HTERT RPE-1 (cell line): ENCODE results near the gene SMARCC1.

Experiments used
- in situ Hi-C: fragments of 300-500 bp; cut with MboI; formaldehyde crosslinking; loops from 4 replicates; pipeline ENCODE4 v1.14.3; 2020; ENCODE audit warnings: low sequenced_read_pairs

SMARCC1 gene

DNA sequence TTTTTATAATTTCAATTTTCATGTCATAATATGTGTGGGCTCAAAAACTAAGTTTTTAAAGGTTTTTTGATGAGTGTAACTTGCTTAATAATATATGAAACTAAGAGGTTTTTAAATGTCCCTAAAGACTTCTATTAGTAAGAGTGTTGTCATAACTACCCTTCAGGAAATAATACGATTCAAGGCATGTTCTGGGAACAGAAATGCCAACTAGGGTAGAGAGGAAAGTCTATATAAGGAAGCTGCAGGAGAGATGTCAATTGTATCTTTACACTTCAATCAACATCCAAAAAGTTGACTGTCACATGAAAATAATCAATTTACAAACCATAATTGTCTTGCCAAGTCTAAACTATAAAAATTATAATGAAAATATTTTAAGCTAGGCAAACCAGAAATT is 76.3 kb downstream of the SMARCC1 start:
- in situ Hi-C loops: no loop called here

DNA sequence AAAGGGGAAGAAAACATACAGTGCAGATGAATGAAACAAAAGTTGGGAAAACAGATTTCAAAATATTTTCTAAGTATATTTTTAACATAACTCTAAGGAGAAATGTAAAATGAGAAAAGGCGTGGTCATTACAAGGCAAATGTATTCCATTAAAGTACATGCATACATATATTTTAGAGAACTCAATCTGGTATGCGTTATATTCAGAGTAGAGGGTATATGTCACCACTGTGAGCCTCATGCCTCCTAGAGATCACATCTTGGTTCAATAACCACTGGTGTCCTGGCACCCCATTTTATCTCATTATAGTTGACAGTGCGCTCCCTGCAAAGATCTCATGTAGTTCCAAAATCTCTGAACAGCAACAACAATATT is 77.5 kb downstream of the SMARCC1 start:
- in situ Hi-C loops: no loop called here

DNA sequence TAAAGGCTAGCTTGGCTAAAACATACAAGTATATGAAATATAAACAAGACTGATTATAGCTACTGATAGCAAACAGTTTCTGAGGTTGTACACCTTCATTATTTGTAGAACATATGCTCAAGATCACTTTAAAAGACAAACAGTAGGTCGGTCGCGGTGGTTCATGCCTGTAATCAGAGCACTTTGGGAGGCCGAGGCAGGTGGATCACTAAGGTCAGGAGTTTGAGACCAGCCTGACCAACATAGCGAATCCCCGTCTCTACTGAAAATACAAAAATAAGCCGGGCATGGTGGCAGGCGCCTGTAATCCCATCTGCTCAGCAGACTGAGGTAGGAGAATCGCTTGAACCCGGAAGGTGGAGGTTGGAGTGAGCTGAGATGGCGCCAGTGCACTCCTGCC is 80.3 kb downstream of the SMARCC1 start:
- in situ Hi-C loops: no loop called here

DNA sequence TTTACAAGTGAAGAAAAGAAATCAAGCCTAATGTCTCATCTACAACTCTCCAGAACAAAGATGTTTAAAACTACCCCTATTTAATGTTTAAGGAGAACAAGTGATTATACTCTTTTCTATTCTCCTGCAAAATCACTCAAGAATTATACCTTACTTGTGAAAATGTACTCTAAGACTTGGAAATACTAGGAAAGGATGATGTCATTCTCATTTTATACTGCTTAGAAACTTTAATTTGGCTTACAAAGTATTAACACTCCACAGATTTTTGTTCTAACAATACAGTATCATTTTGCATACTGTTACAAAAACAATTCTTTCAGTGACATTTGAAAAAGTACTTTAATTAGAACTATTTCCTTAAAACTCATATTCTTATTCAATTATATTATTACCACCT is 89.5 kb downstream of the SMARCC1 start:
- in situ Hi-C loops: no loop called here

DNA sequence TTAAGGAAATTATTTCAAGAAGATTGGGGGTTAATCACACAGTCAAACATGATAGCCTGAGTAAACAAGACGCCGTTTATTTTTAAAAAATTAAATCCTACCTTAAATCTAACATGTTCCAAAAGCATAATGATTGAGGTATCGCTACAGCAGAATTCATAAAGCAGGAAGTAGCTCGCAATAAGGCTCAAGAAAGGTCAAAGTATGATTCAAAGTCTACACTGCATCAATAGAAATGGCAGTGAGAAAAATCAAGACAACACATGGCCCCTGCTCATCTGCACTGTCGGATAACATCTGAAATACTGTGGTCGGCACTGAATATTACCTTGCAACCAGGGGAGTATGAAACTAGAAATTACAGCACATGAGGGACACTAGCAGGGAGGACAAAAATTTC is 93.2 kb downstream of the SMARCC1 start:
- in situ Hi-C loops: no loop called here

GRCh38 chr3:47685037-47685436 is 96.7 kb downstream of the SMARCC1 start:
- in situ Hi-C loops: no loop called here

GRCh38 chr3:47681016-47681415 is 100.7 kb downstream of the SMARCC1 start:
- in situ Hi-C loops: no loop called here

GRCh38 chr3:47678446-47679338 is 103.0 kb downstream of the SMARCC1 start:
- in situ Hi-C loops: no loop called here

DNA sequence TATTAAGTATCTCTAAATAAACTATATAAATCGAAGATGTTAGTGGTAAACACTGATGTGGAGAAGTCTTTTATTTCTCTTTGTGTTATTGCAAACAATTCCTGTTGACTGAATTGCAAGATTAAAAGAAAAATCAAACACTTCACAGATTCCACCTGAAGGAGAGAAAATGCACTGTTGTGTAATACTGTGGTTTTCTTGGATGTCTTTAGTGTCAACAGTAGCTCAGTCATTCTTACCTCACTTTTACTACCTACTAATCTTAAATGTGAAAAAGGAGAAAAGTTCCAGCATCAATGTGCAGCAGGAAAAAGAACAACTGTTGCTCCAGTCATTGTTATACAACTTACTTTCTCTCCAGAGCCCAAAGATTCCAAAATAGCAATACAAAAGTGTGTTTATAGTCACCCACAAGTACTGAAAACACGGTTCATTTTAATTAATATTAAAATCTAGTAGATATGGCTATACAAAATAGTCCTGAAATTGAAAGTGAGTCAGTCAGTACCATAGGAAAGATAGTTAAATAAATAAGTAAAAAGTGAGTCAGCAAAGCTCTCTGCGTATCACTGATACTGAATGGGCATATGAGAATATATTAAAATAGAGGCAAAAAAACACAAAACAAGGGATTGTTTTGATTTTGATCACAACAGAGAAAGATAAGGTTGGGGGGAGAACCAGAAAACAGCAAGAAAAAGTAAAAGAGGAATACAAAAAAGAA is 112.5 kb downstream of the SMARCC1 start:
- in situ Hi-C loops: no loop called here

DNA sequence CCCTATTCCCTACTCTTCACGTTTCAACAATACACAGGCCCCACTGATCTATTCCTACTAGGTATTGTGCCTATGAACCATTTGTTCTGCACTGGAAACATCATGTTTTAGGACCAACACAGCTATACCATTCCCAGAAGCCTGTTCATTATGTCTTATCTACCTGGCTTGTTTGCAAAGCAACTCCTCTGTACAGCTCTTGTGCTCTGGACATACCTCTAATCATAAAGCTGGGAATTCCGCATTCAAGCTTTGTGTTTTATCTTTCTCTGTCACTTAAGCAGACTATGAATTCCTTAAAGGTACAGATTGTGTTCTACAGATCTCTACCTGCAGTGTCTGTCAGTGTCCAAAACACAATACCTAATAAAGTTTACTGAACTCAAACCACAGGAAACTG is 115.6 kb downstream of the SMARCC1 start:
- in situ Hi-C loops: no loop called here

- in situ Hi-C loops: no loop called here
Measured at GRCh38 chr3:47664519-47664918, 117.2 kb downstream of the SMARCC1 start.

DNA sequence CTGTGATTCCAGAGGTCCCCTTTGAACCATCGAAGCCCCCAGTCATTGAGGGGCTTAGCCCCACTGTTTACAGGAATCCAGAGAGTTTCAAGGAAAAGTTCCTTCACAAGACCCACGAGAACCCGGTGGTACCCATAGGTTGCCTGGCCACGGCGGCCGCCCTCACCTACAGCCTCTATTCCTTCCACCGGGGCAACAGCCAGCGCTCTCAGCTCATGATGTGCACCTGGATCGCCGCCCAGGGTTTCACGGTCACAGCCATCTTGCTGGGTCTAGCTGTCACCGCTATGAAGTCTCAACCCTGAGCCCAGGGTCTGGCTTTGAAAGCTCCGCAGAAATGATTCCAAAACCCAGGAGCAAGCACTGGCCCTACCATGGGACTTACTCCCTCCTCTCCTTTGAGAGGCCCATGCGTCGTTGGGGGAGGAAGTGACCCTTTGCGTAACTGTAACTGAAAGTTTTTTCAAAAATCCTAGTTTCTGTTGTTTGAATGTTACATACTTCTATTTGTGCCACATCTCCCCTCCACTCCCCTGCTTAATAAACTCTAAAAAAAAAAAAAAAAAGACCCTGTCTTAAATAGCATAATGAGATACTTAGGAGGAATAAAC is 118.0 kb downstream of the SMARCC1 start:
- in situ Hi-C loops: no loop called here

DNA sequence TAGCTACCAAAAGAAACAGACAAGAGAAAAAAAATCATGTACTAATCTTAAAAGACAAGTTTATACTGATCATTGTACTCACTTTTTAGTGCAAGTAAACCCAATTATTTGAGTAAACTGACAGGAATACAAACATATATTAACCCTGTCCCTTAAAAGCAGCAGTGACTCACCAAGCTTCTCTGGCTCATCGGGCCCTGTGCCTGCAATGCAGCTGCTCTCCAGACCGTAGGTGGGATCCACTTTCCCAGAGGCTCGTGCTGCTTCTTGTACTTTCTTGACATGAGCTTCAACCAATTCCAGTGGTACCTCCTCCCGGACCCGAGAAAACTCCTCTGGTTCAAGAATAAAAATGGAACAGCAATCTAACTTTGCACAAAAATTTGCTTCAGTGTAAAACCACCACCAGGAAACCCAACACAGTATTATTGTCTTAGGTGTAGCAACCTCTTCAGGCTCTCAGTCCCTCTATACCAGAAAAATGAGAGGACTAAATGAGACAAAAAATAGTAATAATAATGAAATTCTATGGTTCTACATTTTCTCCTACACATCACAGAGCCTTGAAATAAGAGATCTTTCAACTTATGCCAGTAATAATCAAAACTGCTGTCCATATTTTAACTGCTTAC is 120.5 kb downstream of the SMARCC1 start:
- in situ Hi-C loops: no loop called here

DNA sequence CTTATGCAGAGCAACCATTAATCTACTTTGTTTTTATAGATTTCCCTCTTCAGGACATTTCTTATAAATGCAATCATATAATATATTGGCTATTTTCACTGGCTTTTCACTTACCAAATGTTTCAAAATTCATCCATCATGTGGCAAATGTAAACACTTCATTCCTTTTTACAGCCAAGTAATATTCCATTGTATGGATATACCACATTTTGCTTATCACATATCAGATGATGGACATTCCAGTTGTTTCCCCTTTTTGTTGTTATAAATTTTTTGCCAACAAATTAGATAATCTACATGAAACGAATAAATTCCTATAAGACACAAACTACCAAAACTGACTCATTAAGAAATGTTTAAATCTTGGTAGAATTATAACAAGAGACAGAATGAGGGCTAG is 123.2 kb downstream of the SMARCC1 start:
- in situ Hi-C loops: no loop called here

DNA sequence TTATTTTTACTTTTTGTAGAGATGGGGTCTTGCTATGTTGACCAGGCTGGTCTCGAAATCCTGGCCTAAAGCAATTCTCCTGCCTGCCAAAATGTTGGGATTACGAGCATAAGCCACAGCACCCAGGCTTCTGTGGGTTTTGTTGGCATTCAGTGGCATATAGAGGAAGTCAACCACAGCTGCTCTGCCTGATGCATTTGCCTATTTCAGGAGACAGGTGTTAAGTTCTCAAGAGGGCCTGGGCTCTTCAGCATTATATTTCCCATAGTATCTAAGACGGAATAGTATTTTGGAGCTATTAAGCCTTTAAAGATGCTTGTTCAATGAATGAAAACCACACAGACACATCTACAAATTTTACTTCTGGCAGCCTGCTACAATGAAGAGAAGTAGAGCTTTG is 129.6 kb downstream of the SMARCC1 start:
- in situ Hi-C loops: no loop called here

- in situ Hi-C loops: no loop called here
Measured at GRCh38 chr3:47650294-47650693, 131.4 kb downstream of the SMARCC1 start.

DNA sequence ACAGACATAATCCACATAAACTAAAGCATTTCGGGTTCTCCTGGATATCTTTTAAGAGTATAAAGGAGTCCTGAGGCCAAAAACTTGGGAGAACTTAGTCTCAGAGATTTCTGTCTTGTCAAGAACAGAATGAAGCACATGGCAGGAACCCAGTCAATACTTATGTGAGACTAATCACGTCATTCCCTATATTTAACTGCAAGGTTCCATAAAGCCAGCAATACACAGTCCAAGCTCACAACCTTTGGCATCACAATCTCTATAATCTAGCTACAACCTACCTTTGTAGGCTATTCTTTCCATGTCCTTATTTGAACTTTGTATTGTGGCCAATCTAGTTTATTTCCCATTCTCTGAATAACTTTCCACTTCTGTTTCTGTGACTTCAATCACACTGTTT is 134.1 kb downstream of the SMARCC1 start:
- in situ Hi-C loops: no loop called here

- in situ Hi-C loops: no loop called here
Measured at GRCh38 chr3:47646362-47646761, 135.3 kb downstream of the SMARCC1 start.

DNA sequence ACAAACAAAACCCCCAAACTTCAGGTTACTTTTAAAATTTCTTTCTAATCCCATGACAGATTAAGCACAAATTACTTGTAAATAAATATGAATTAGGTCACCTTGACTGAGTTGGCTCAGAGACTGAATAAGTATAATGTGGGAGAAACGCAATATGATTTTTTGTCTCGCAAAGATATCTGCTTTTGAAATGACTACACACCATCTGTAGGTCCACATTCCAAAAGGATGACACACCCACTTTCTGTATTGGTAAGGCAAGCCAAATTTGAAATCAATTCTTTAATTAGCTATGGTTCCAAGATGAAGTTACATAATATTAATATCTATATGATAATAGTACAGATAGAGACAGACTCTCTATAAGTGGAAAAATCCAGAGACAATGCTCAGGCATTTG is 136.1 kb downstream of the SMARCC1 start:
- in situ Hi-C loops: no loop called here

DNA sequence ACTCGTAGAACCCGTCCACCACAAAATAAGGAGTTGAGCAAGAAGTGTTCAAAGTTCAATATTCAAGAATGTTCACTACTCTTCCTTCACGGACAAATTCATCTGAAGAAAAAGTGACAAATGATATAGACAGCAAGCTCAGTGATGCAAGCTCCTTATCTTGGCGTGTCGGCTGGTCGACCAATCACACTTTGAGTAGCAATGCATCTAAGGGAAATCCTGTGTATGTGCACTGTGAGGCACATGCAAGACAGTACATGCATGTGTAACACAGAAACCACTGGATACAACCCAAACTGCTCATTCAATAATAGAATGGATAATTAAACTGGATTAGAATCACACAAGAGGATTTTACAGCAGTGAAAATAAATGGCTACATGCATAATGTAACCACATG is 138.6 kb downstream of the SMARCC1 start:
- in situ Hi-C loops: no loop called here

DNA sequence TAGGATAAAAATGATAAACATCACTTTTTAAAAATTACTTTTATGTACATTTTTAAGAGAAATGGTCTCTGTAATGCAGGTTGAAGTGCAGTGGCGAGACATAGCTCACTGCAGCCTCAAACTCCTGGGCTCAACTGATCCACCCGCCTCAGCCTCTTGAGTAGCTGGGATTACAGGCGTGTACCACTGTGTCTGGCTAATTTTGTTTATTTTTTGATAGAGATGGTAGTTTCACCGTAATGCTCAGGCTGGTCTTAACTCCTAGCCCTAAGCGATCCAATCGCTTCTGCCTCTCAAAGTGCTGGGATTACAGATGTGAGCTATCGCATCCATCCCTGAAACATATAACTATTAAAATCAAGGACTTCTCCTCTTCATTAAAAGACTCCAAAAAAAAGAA is 140.0 kb downstream of the SMARCC1 start:
- in situ Hi-C loops: no loop called here
